Subcutaneous adipose tissue (tissue), 4 donors: Measurements from ENCODE around the gene CCDC148. TPM values are rescaled to one million over a fixed set of nuclear protein-coding genes. Genes with fewer than 3 reads are reported as not detected.

Source experiments
- CTCF ChIP-seq: fragments of 450-650 bp; IDR thresholded peaks from one replicate; pipeline ENCODE4 v1.5.1; 2016; ENCODE audit warnings: low read depth, mild to moderate bottlenecking, control low read depth, antibody characterized with exemption, moderate library complexity
- total RNA-seq, 4 donors: library from RNA; depleted of rRNA; stranded (reverse); fragments of >200 nt; gene quantifications; one replicate each; pipeline ENCODE4 v1.1.0, GENCODE V29; 2016

Gene CCDC148
- total RNA-seq, 4 donors from 2014 or later, result 0.51 to 2.0 (median 1.3) TPM

GRCh38 chr2:158221063-158222020, 235.2 kb downstream of the CCDC148 start:
- no peak for TF ChIP-seq CTCF

GRCh38 chr2:158217593-158217992, 239.0 kb downstream of the CCDC148 start:
- TF ChIP-seq CTCF, result no peak

GRCh38 chr2:158214431-158214830, 242.1 kb downstream of the CCDC148 start:
- TF ChIP-seq CTCF, result no peak

DNA sequence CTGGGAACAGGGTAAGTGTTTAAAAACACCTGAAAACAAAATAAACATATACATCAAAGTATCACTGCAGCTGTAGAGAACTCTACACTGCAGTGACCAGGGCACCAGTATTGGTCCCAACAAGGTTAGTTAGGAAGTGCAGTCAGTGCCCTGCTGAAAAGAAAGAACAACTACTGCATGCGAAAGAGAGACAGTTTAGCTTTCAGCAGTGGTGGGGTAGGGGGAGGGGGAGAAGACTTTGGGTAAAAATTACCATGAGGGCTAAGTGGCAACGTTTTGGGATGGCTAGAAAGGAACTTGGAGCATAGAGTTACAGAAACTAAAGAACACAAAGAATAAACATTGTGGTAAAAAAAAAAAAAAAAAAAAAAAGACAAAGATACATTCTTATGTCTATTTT, 242.8 kb downstream of the CCDC148 start:
- no peak for TF ChIP-seq CTCF

DNA sequence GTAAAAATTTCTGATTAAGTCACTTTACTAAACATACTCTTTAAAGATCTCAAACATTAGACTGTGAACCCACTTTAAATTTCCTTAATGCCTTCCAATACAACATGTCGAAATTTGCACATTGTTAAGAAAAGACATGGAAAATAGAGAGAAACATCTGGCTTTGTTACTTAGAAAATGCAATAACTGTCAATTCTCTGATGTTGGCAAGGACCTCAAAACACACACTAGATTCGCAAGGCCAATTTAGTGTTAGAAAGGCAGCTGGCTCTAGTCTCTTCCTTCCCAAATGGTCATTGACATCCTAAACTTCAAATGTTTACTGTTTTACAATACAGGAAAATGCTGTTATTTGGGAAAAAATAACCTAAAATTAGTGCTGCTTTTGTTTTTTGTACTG, 244.3 kb downstream of the CCDC148 start:
- no peak for TF ChIP-seq CTCF

GRCh38 chr2:158211502-158211901, 245.1 kb downstream of the CCDC148 start:
- TF ChIP-seq CTCF, result no peak

DNA sequence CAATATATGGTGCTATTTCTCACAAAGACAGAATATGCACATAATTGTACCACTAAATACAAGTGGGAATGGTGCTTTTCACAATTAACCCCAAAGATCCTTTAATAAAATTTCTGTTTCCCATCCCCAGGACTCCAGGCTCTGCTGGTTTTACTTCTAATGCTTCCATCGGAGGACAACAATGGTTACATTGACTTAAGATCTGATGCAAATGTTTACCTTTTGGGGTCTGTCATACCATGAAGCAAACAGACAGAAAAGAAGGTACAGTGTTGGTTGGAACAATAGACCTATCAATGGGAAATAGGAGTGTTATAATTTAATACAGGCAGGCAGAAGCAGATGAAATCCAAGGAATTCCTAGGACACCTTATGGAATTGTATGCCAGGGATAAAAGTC, 249.2 kb downstream of the CCDC148 start:
- no peak for TF ChIP-seq CTCF
